A673 (cell line): Measurements from ENCODE around the gene CDA.

Experiments
- EZH2 ChIP-seq: fragments of 200-600 bp; sonication (generic); IDR thresholded peaks from 2 replicates; pipeline ENCODE4 v1.6.1; 2017; ENCODE audit warnings: borderline replicate concordance, low read depth, mild to moderate bottlenecking, mixed read lengths, antibody characterized with exemption, low read length; ENCODE audit not compliant: poor library complexity, severe bottlenecking
- TF ChIP-seq, protein P1 (sequence below): fragments of 300-800, 200-600 bp; sonication (generic); conservative IDR thresholded peaks from 2 replicates; pipeline ENCODE4 v1.5.1; 2017; ENCODE audit warnings: low read depth, mild to moderate bottlenecking, antibody characterized with exemption, low read length, moderate library complexity, mixed read lengths

DNA sequence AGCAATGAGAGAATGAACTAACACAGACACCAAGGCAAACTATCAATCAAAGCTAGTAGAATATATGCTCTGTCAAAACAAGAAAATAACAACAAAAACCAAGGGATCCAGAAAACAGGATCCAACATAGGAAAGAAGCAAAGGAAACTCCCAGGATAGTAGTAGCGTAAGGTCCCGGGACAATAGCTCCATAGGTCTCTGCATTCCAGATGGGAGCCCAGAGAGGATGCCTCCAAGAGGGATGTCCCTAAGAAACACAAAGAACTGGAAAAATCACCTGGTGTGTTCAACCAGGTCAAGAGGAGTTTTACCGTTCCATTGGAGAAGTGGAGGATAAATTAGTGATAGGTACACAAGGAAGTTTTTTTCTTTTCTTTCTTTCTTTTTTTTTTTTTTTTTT is 42.3 kb upstream of the CDA start:
- TF ChIP-seq, protein P1, sequence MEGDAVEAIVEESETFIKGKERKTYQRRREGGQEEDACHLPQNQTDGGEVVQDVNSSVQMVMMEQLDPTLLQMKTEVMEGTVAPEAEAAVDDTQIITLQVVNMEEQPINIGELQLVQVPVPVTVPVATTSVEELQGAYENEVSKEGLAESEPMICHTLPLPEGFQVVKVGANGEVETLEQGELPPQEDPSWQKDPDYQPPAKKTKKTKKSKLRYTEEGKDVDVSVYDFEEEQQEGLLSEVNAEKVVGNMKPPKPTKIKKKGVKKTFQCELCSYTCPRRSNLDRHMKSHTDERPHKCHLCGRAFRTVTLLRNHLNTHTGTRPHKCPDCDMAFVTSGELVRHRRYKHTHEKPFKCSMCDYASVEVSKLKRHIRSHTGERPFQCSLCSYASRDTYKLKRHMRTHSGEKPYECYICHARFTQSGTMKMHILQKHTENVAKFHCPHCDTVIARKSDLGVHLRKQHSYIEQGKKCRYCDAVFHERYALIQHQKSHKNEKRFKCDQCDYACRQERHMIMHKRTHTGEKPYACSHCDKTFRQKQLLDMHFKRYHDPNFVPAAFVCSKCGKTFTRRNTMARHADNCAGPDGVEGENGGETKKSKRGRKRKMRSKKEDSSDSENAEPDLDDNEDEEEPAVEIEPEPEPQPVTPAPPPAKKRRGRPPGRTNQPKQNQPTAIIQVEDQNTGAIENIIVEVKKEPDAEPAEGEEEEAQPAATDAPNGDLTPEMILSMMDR, result no peak
- no peak for TF ChIP-seq EZH2
